ENCODE data around the gene MMP25.

DNA sequence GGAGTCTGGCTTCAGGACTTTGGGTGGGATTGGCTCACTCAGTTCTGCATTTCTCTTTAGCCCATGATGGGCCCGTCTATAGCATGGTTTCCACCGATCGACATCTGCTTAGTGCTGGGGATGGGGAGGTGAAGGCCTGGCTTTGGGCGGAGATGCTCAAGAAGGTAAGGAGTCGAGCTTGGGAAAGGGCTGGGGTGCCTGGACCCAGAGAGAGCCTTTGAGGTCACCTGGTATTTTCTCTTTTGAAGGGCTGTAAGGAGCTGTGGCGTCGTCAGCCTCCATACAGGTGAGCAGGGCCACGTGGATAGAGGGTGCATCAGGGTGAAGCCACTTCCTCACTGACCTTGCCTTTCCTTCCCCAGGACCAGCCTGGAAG, 20.4 kb upstream of the MMP25 start:
- TF ChIP-seq, protein P1, sequence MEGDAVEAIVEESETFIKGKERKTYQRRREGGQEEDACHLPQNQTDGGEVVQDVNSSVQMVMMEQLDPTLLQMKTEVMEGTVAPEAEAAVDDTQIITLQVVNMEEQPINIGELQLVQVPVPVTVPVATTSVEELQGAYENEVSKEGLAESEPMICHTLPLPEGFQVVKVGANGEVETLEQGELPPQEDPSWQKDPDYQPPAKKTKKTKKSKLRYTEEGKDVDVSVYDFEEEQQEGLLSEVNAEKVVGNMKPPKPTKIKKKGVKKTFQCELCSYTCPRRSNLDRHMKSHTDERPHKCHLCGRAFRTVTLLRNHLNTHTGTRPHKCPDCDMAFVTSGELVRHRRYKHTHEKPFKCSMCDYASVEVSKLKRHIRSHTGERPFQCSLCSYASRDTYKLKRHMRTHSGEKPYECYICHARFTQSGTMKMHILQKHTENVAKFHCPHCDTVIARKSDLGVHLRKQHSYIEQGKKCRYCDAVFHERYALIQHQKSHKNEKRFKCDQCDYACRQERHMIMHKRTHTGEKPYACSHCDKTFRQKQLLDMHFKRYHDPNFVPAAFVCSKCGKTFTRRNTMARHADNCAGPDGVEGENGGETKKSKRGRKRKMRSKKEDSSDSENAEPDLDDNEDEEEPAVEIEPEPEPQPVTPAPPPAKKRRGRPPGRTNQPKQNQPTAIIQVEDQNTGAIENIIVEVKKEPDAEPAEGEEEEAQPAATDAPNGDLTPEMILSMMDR (IDR thresholded peaks at IDR 0.05) = no peak
- TF ChIP-seq POLR2A (IDR thresholded peaks at IDR 0.05) = no peak
